Endothelial cell of umbilical vein (primary cell): ENCODE data around the gene UGT2A3. TPM values are rescaled to one million over a fixed set of nuclear protein-coding genes. Genes with fewer than 3 reads are reported as not detected.

Experiments used
- BruUV-seq: library from RNA; stranded (reverse); fragments of 400-500 nt; replicated peaks from 2 replicates; lab custom pipeline; 2021; lab: Mats Ljungman, UMichigan
- CTCF ChIA-PET: fragments of 300-600, 350-600 bp; sonication (Branson Sonifier 250); formaldehyde crosslinking; loops from one replicate; lab custom pipeline; 2021; ENCODE audit warnings: antibody characterized with exemption, inconsistent platforms; lab: Charles Lee
- POLR2A ChIA-PET: fragments of 300-600, 350-600 bp; sonication (Branson Sonifier 250); formaldehyde crosslinking; loops from one replicate; lab custom pipeline; 2021; ENCODE audit warnings: antibody characterized with exemption, inconsistent platforms; lab: Charles Lee
- DNase-seq: peaks from one replicate; pipeline ENCODE4 v3.0.0-alpha.2; 2011; ENCODE audit warnings: low read depth, low spot score
- FAIRE-seq: peaks from 2 replicates; lab custom pipeline; 2011; peaks lifted over from hg19 to GRCh38; lab: Jason Lieb, UNC
- H2AFZ ChIP-seq: 2 replicates; pipeline ENCODE4 v1.6.0; 2012; ENCODE audit warnings: low read depth, low read length, control low read depth, inconsistent platforms
- H3K27ac ChIP-seq: 2 replicates; pipeline ENCODE4 v1.5.1; 2011; ENCODE audit warnings: low read depth, mild to moderate bottlenecking, control low read depth, low read length, moderate library complexity; ENCODE audit not compliant: insufficient read depth
- H3K27me3 ChIP-seq, 2 experiments: 2 replicates each; pipeline versions ENCODE4 v1.6.0 to v1.6.1; 2011; ENCODE audit warnings: low read length in 2 of 2, mixed read lengths in 1 of 2; ENCODE audit not compliant: control insufficient read depth in 2 of 2, insufficient read depth in 2 of 2
- H3K36me3 ChIP-seq, 2 experiments: 2 replicates in 1 of 2; 3 replicates in 1 of 2; pipeline ENCODE4 v1.5.1; 2011; ENCODE audit warnings: low read length in 2 of 2, mild to moderate bottlenecking in 1 of 2, moderate library complexity in 1 of 2; ENCODE audit not compliant: control insufficient read depth in 2 of 2, insufficient read depth in 2 of 2; ENCODE audit errors: extremely low read depth in 1 of 2
- H3K4me1 ChIP-seq: 3 replicates; pipeline ENCODE4 v1.5.1; 2011; ENCODE audit warnings: mild to moderate bottlenecking, low read length; ENCODE audit not compliant: control insufficient read depth, insufficient read depth; ENCODE audit errors: extremely low read depth
- H3K4me2 ChIP-seq: 2 replicates; pipeline ENCODE4 v1.6.1; 2011; ENCODE audit warnings: low read length, control low read depth, mixed read lengths; ENCODE audit not compliant: insufficient read depth
- H3K4me3 ChIP-seq, 3 experiments: fragments of 200-600 bp in 1 of 3; sonication (generic), shearing (Covaris generic) in 1 of 3; replicated peaks in 1 of 3; 2 replicates each; pipeline ENCODE4 v1.5.1; 2011 to 2016; ENCODE audit warnings: control low read depth in 3 of 3, low read length in 3 of 3, mild to moderate bottlenecking in 2 of 3, inconsistent platforms in 1 of 3, low read depth in 1 of 3, moderate library complexity in 1 of 3; ENCODE audit not compliant: insufficient read depth in 1 of 3
- H3K79me2 ChIP-seq: 2 replicates; pipeline ENCODE4 v1.6.0; 2012; ENCODE audit warnings: low read length, inconsistent platforms; ENCODE audit not compliant: control insufficient read depth, insufficient read depth
- H3K9ac ChIP-seq: replicated peaks from 2 replicates; pipeline ENCODE3; 2011; ENCODE audit warnings: low read length, control low read depth; ENCODE audit not compliant: insufficient read depth; ENCODE audit errors: extremely low read depth
- H3K9me1 ChIP-seq: replicated peaks from 3 replicates; pipeline ENCODE4 v1.6.0; 2011; ENCODE audit warnings: mild to moderate bottlenecking, low read length; ENCODE audit not compliant: control insufficient read depth, insufficient read depth; ENCODE audit errors: extremely low read depth
- H3K9me3 ChIP-seq: replicated peaks from 2 replicates; pipeline ENCODE4 v1.5.1; 2012; ENCODE audit warnings: low read length, inconsistent platforms; ENCODE audit not compliant: control insufficient read depth, insufficient read depth
- H4K20me1 ChIP-seq: replicated peaks from 2 replicates; pipeline ENCODE3; 2011; ENCODE audit warnings: mild to moderate bottlenecking, low read length; ENCODE audit not compliant: control insufficient read depth, insufficient read depth; ENCODE audit errors: extremely low read depth
- CTCF ChIP-seq, 2 donors: IDR thresholded peaks; 1 replicate in 1 of 2; 2 replicates in 1 of 2; pipeline ENCODE4 v1.5.1; 2011; ENCODE audit warnings: low read length in 2 of 2, mild to moderate bottlenecking in 2 of 2, moderate library complexity in 2 of 2, control low read depth in 1 of 2, inconsistent platforms in 1 of 2, low read depth in 1 of 2; ENCODE audit not compliant: insufficient read depth in 1 of 2; ENCODE audit errors: extremely low read depth in 1 of 2
- EZH2 ChIP-seq: IDR thresholded peaks from 2 replicates; pipeline ENCODE4 v1.6.1; 2012; ENCODE audit warnings: borderline replicate concordance, low read depth, mild to moderate bottlenecking, moderate library complexity, low read length, inconsistent platforms; ENCODE audit not compliant: severe bottlenecking
- FOS ChIP-seq: IDR thresholded peaks from 2 replicates; pipeline ENCODE4 v1.6.1; 2011; ENCODE audit warnings: mild to moderate bottlenecking, low read length, moderate library complexity, borderline replicate concordance; ENCODE audit not compliant: insufficient read depth
- GATA2 ChIP-seq: IDR thresholded peaks from 2 replicates; pipeline ENCODE4 v1.7.0; 2011; ENCODE audit warnings: low read depth, mild to moderate bottlenecking, moderate library complexity, mixed read lengths, low read length; ENCODE audit not compliant: insufficient read length, insufficient read depth
- JUN ChIP-seq: IDR thresholded peaks from 2 replicates; pipeline ENCODE4 v1.6.1; 2011; ENCODE audit warnings: borderline replicate concordance, low read depth; ENCODE audit not compliant: insufficient read length, insufficient read depth
- MAX ChIP-seq: IDR thresholded peaks from 2 replicates; pipeline ENCODE4 v1.6.1; 2011; ENCODE audit not compliant: insufficient read depth, insufficient read length
- MYC ChIP-seq: IDR thresholded peaks from one replicate; pipeline ENCODE4 v1.6.1; 2011; ENCODE audit warnings: mild to moderate bottlenecking, low read depth, low read length
- POLR2A ChIP-seq: IDR thresholded peaks from 2 replicates; pipeline ENCODE4 v1.6.1; 2012; ENCODE audit warnings: low read depth, mild to moderate bottlenecking, control low read depth, low read length
- POLR2AphosphoS5 ChIP-seq: IDR thresholded peaks from 2 replicates; pipeline ENCODE4 v1.6.1; 2012; ENCODE audit warnings: low read depth, mild to moderate bottlenecking, control low read depth, low read length, moderate library complexity; ENCODE audit not compliant: insufficient read depth
- dilution Hi-C: fragments of 300-500 bp; cut with MboI; formaldehyde crosslinking; loops from one replicate; pipeline ENCODE4 v1.15.0; 2019; ENCODE audit warnings: low sequenced_read_pairs; ENCODE audit not compliant: extremely low pct_ligation_motif_present
- intact Hi-C: fragments of 100-400 bp; cut with micrococcal nuclease; formaldehyde crosslinking; loops from one replicate; pipeline ENCODE4 v1.10.0; 2022
- polyA plus RNA-seq, 4 experiments: library from polyadenylated mRNA; depleted of rRNA in 3 of 4; stranded (reverse) in 3 of 4; unstranded in 1 of 4; fragments of >200 nt; gene quantifications; 2 replicates each; pipeline versions ENCODE4 v1.2.1 to v1.2.3, GENCODE V29; 2011 to 2012; ENCODE audit warnings: missing spikeins in 1 of 4
- total RNA-seq: library from RNA; stranded (reverse); gene quantifications from 2 replicates; pipeline ENCODE4 v1.2.3, GENCODE V29; 2021

Gene UGT2A3
- total and polyA plus RNA-seq, 2 donors (not counting 3 experiments of a cell fraction or from before 2014, with no cell fraction given) = not detected

GRCh38 chr4:68995292-68995691, 43.7 kb upstream of the UGT2A3 start:
- Histone ChIP-seq H3K4me1 (no peaks in the 10 kb centered on the region), H3K36me3 (no peaks in the 10 kb centered on the region), H3K27ac (no peak overlapping the region), H3K9me3 (no peaks in the 10 kb centered on the region), H3K4me2 (no peak overlapping the region), H3K27me3 (no peaks in the 10 kb centered on the region), H3K9me1 (no peaks in the 10 kb centered on the region), H4K20me1 (no peaks in the 10 kb centered on the region), H3K4me3 (no peak overlapping the region), H3K79me2 (no peaks in the 10 kb centered on the region), H2AFZ (no peak overlapping the region), H3K9ac (no peak overlapping the region)
- DNase-seq = no peak
- intact Hi-C loops (no loop called here), dilution Hi-C loops (no loop called here)
- BruUV-seq = no TSS peak
- CTCF ChIA-PET = no interaction called here
- no peak for FAIRE-seq
- TF ChIP-seq EZH2 = no peak
- TF ChIP-seq JUN = no peak
- TF ChIP-seq FOS = no peak
- TF ChIP-seq MAX = no peak
- TF ChIP-seq POLR2A = no peak
- no peak for TF ChIP-seq MYC
- no peak for TF ChIP-seq POLR2AphosphoS5
- no peak for TF ChIP-seq CTCF (IDR thresholded peaks at IDR 0.05; ENCODE audit: extremely low read depth in 1 of 2, insufficient read depth in 1 of 2, low read depth in 1 of 2, low read length in 2 of 2)
- TF ChIP-seq GATA2 = no peak
- POLR2A ChIA-PET = no interaction called here
